ENCODE results near the gene IL4R.

DNA sequence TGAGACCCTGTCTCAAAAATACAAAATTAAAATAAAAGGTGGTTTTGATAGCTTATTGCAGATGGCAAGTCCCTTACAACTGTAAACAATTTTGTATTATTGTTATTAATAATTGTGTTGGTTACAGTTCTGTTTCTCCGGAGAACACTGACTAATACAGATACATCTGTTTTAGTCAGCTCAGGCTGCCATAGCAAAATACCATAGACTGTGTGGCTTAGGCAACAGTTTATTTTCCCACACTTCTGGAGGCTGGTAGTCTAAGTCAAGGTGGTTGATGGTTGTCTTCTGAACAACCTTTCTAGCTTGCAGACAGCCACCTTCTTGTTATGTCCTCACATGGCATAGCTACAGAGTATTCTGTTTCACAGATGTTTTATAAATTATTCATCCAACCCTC lies 74.0 kb downstream of the IL4R start:
- no peak for TF ChIP-seq POLR2A (IDR thresholded peaks at IDR 0.05; ENCODE audit: borderline replicate concordance, extremely low read depth, insufficient read depth, insufficient read length)
- TF ChIP-seq, protein P1, sequence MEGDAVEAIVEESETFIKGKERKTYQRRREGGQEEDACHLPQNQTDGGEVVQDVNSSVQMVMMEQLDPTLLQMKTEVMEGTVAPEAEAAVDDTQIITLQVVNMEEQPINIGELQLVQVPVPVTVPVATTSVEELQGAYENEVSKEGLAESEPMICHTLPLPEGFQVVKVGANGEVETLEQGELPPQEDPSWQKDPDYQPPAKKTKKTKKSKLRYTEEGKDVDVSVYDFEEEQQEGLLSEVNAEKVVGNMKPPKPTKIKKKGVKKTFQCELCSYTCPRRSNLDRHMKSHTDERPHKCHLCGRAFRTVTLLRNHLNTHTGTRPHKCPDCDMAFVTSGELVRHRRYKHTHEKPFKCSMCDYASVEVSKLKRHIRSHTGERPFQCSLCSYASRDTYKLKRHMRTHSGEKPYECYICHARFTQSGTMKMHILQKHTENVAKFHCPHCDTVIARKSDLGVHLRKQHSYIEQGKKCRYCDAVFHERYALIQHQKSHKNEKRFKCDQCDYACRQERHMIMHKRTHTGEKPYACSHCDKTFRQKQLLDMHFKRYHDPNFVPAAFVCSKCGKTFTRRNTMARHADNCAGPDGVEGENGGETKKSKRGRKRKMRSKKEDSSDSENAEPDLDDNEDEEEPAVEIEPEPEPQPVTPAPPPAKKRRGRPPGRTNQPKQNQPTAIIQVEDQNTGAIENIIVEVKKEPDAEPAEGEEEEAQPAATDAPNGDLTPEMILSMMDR (IDR thresholded peaks at IDR 0.05 in 2 of 3, conservative IDR thresholded peaks at IDR 0.05 in 1 of 3; ENCODE audit: borderline replicate concordance in 1 of 3, insufficient read depth in 1 of 3, low read depth in 2 of 3, low read length in 2 of 3): no peak
- TF ChIP-seq POLR2AphosphoS5 (IDR thresholded peaks at IDR 0.05; ENCODE audit: low read depth, low read length): no peak
- no peak for TF ChIP-seq SIN3A (IDR thresholded peaks at IDR 0.05; ENCODE audit: low read depth)
- TF ChIP-seq, protein P2, sequence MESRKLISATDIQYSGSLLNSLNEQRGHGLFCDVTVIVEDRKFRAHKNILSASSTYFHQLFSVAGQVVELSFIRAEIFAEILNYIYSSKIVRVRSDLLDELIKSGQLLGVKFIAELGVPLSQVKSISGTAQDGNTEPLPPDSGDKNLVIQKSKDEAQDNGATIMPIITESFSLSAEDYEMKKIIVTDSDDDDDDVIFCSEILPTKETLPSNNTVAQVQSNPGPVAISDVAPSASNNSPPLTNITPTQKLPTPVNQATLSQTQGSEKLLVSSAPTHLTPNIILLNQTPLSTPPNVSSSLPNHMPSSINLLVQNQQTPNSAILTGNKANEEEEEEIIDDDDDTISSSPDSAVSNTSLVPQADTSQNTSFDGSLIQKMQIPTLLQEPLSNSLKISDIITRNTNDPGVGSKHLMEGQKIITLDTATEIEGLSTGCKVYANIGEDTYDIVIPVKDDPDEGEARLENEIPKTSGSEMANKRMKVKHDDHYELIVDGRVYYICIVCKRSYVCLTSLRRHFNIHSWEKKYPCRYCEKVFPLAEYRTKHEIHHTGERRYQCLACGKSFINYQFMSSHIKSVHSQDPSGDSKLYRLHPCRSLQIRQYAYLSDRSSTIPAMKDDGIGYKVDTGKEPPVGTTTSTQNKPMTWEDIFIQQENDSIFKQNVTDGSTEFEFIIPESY (IDR thresholded peaks at IDR 0.05; ENCODE audit: extremely low read depth, insufficient replicate concordance, low read length): no peak
- TF ChIP-seq, protein P3, sequence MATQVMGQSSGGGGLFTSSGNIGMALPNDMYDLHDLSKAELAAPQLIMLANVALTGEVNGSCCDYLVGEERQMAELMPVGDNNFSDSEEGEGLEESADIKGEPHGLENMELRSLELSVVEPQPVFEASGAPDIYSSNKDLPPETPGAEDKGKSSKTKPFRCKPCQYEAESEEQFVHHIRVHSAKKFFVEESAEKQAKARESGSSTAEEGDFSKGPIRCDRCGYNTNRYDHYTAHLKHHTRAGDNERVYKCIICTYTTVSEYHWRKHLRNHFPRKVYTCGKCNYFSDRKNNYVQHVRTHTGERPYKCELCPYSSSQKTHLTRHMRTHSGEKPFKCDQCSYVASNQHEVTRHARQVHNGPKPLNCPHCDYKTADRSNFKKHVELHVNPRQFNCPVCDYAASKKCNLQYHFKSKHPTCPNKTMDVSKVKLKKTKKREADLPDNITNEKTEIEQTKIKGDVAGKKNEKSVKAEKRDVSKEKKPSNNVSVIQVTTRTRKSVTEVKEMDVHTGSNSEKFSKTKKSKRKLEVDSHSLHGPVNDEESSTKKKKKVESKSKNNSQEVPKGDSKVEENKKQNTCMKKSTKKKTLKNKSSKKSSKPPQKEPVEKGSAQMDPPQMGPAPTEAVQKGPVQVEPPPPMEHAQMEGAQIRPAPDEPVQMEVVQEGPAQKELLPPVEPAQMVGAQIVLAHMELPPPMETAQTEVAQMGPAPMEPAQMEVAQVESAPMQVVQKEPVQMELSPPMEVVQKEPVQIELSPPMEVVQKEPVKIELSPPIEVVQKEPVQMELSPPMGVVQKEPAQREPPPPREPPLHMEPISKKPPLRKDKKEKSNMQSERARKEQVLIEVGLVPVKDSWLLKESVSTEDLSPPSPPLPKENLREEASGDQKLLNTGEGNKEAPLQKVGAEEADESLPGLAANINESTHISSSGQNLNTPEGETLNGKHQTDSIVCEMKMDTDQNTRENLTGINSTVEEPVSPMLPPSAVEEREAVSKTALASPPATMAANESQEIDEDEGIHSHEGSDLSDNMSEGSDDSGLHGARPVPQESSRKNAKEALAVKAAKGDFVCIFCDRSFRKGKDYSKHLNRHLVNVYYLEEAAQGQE (IDR thresholded peaks at IDR 0.05; ENCODE audit: low read depth): no peak
- no peak for TF ChIP-seq CEBPB (IDR thresholded peaks at IDR 0.05; ENCODE audit: low read depth)
- TF ChIP-seq ZNF274 (IDR thresholded peaks at IDR 0.05; ENCODE audit: low read depth, low read length): no peak
- TF ChIP-seq RAD21 (IDR thresholded peaks at IDR 0.05; ENCODE audit: low read depth): no peak
- TF ChIP-seq EZH2phosphoT487 (IDR thresholded peaks at IDR 0.05; ENCODE audit: borderline replicate concordance): no peak
- TF ChIP-seq EZH2 (IDR thresholded peaks at IDR 0.05): no peak
- TF ChIP-seq SP1 (IDR thresholded peaks at IDR 0.05; ENCODE audit: low read depth): no peak
- no peak for TF ChIP-seq EGR1 (IDR thresholded peaks at IDR 0.05; ENCODE audit: low read depth)
- TF ChIP-seq YY1 (IDR thresholded peaks at IDR 0.05; ENCODE audit: extremely low read depth, insufficient replicate concordance, low read depth, low read length): no peak
